Cardiac ventricle fibroblast (primary cell): Measurements from ENCODE around the gene G6PC1. TPM values are rescaled to one million over a fixed set of nuclear protein-coding genes. Genes with fewer than 3 reads are reported as not detected.

Experiments used
- total RNA-seq: library from RNA; depleted of rRNA; stranded (reverse); fragments of >200 nt; gene quantifications from 2 replicates; pipeline ENCODE4 v1.2.3, GENCODE V29; 2015

G6PC1 gene
- not detected in 2 replicates for total RNA-seq

GRCh38 chr17:42900460-42901331, at the start of gene G6PC1:
Gene G6PC1, plus strand, starts transcription at chr17:42900799. Its CDS starts 78 bp downstream, at chr17:42900877.

GRCh38 chr17:42850954-42851353, 49.6 kb upstream of the G6PC1 start, which contains the start of gene AOC3:
Gene AOC3, plus strand, starts transcription at chr17:42851199. Its CDS starts 145 bp downstream, at chr17:42851344.

Other genes with a start within 250 kb of the G6PC1 start
- 7.3 and 9.0 TPM in 2 replicates for gene TUBG2, start 241.5 kb upstream of the G6PC1 start, total RNA-seq
- gene PLEKHH3, start 223.8 kb upstream of the G6PC1 start, total RNA-seq: 14.2 and 16.8 TPM in 2 replicates
- gene CCR10, start 219.0 kb upstream of the G6PC1 start, total RNA-seq: 1.5 and 2.2 TPM in 2 replicates
- 15.3 and 15.6 TPM in 2 replicates for gene CNTNAP1, start 218.3 kb upstream of the G6PC1 start, total RNA-seq
- 13.1 and 14.2 TPM in 2 replicates for gene EZH1, start 155.8 kb upstream of the G6PC1 start, total RNA-seq
- 0.24 and 1.8 TPM in 2 replicates for gene RAMP2, start 139.6 kb upstream of the G6PC1 start, total RNA-seq
- gene VPS25, start 127.3 kb upstream of the G6PC1 start, total RNA-seq: 50.6 and 60.9 TPM in 2 replicates
- gene WNK4, start 120.2 kb upstream of the G6PC1 start, total RNA-seq: 1.4 and 1.5 TPM in 2 replicates
- gene COA3, start 102.1 kb upstream of the G6PC1 start, total RNA-seq: 46.9 and 82.1 TPM in 2 replicates
- not detected in 2 replicates for gene CNTD1, start 101.9 kb upstream of the G6PC1 start, total RNA-seq
- gene BECN1, start 76.5 kb upstream of the G6PC1 start, total RNA-seq: 57.2 and 68.1 TPM in 2 replicates
- 61.2 and 74.0 TPM in 2 replicates for gene PSME3, start 67.4 kb upstream of the G6PC1 start, total RNA-seq
- gene AOC2, start 56.2 kb upstream of the G6PC1 start, total RNA-seq: 0.34 and 1.4 TPM in 2 replicates
- gene AOC3, start 49.6 kb upstream of the G6PC1 start, total RNA-seq: 3.3 and 6.3 TPM in 2 replicates
- 23.8 and 28.5 TPM in 2 replicates for gene AARSD1, start 63.7 kb downstream of the G6PC1 start, total RNA-seq
- gene PTGES3L, start 79.3 kb downstream of the G6PC1 start, total RNA-seq: not detected in 2 replicates
- 7.2 and 9.4 TPM in 2 replicates for gene RUNDC1, start 79.8 kb downstream of the G6PC1 start, total RNA-seq
- 1,508 and 1,514 TPM in 2 replicates for gene RPL27, start 97.6 kb downstream of the G6PC1 start, total RNA-seq
- 33.2 and 40.8 TPM in 2 replicates for gene IFI35, start 106.0 kb downstream of the G6PC1 start, total RNA-seq
- 154 and 167 TPM in 2 replicates for gene VAT1, start 121.6 kb downstream of the G6PC1 start, total RNA-seq
- 0.19 and 0.20 TPM in 2 replicates for gene RND2, start 124.4 kb downstream of the G6PC1 start, total RNA-seq
- gene BRCA1, start 224.6 kb downstream of the G6PC1 start, total RNA-seq: 2.4 and 3.7 TPM in 2 replicates